CD4-positive, alpha-beta T cell treated with Interleukin-6 at 100 ng/mL for 8 hours (primary cell): ENCODE data around the gene CDC20.
"Not testable (repeated sequence)": the region's sequence is repeated elsewhere in the genome, so short reads cannot be mapped to it uniquely, and the experiment has no call there.

Experiments
- DNase-seq: peaks from one replicate; pipeline ENCODE4 v3.0.0-alpha.2; 2020; ENCODE audit warnings: mixed read lengths, low spot score

CDC20 gene

GRCh38 chr1:43383449-43383848 lies 24.7 kb downstream of the CDC20 start:
- no peak for DNase-seq

- DNase-seq: no peak
These were observed 27.9 kb downstream of the CDC20 start for GRCh38 chr1:43386676-43387075.

GRCh38 chr1:43387976-43388599 lies 29.3 kb downstream of the CDC20 start:
- DNase-seq: no peak

- DNase-seq: no peak
These were observed 29.8 kb downstream of the CDC20 start for GRCh38 chr1:43388613-43389012.

- DNase-seq: peak; percentile 93
These were observed 30.8 kb downstream of the CDC20 start, which contains the start of the genes MED8 and SZT2 for GRCh38 chr1:43389326-43390313. TSS of gene MED8 (minus strand) at chr1:43389800. CDS start at chr1:43389764, 36 bp downstream. TSS of gene SZT2 (plus strand) at chr1:43389899. CDS start at chr1:43389969, 70 bp downstream.

GRCh38 chr1:43392702-43393101 lies 33.9 kb downstream of the CDC20 start:
- no peak for DNase-seq

- no peak for DNase-seq
These were observed 36.7 kb downstream of the CDC20 start for GRCh38 chr1:43395523-43395922.

GRCh38 chr1:43396059-43396458 lies 37.3 kb downstream of the CDC20 start:
- DNase-seq: no peak

- no peak for DNase-seq
These were observed 39.4 kb downstream of the CDC20 start for GRCh38 chr1:43398227-43398626.

GRCh38 chr1:43400441-43400840 lies 41.7 kb downstream of the CDC20 start:
- not testable (repeated sequence) for DNase-seq

- no peak for DNase-seq
These were observed 43.5 kb downstream of the CDC20 start for GRCh38 chr1:43402089-43402865.

GRCh38 chr1:43404353-43404752 lies 45.6 kb downstream of the CDC20 start:
- no peak for DNase-seq

- DNase-seq: no peak
These were observed 46.6 kb downstream of the CDC20 start for GRCh38 chr1:43405219-43405875.

- DNase-seq: no peak
These were observed 47.1 kb downstream of the CDC20 start for GRCh38 chr1:43405876-43406234.

- no peak for DNase-seq
These were observed 51.8 kb downstream of the CDC20 start for GRCh38 chr1:43410571-43410970.
